Peyer's patch (tissue), 4 donors: Measurements from ENCODE around the gene MYH11. TPM values are rescaled to one million over a fixed set of nuclear protein-coding genes. Genes with fewer than 3 reads are reported as not detected.

Experiments
- DNase-seq, 3 donors: peaks; one replicate each; pipeline ENCODE4 v3.0.0-alpha.2; 2017 to 2019
- H3K27ac ChIP-seq, 4 donors: fragments of 200-600 bp; sonication (generic); one replicate each; pipeline ENCODE4 v1.5.1; 2016 to 2019
- H3K27me3 ChIP-seq, 2 donors: fragments of 200-600 bp; sonication (generic); one replicate each; pipeline ENCODE4 v1.5.1; 2019
- H3K36me3 ChIP-seq, 3 donors: fragments of 200-600 bp; sonication (generic); one replicate each; pipeline ENCODE4 v1.5.1; 2016 to 2019
- H3K4me1 ChIP-seq, 4 donors: fragments of 200-600 bp; sonication (generic); one replicate each; pipeline ENCODE4 v1.5.1; 2016 to 2019
- H3K4me3 ChIP-seq, 4 donors: fragments of 200-600 bp; sonication (generic); 1 replicate in 3 of 4; 2 replicates in 1 of 4; pipeline ENCODE4 v1.5.1; 2016 to 2019; ENCODE audit warnings: mild to moderate bottlenecking in 1 of 4
- H3K9me3 ChIP-seq, 4 donors: fragments of 200-600 bp; sonication (generic); one replicate each; pipeline ENCODE4 v1.5.1; 2016 to 2019; ENCODE audit warnings: mild to moderate bottlenecking in 1 of 4
- CTCF ChIP-seq, 6 experiments: fragments of 450-650 bp in 4 of 6; fragments of 200-600 bp in 2 of 6; sonication (generic) in 1 of 6; IDR thresholded peaks; one replicate each; pipeline ENCODE4 v1.5.1; 2017 to 2019; ENCODE audit warnings: antibody characterized with exemption in 6 of 6, mild to moderate bottlenecking in 3 of 6, moderate library complexity in 1 of 6
- POLR2A ChIP-seq, 2 donors: fragments of 450-650 bp; IDR thresholded peaks; one replicate each; pipeline ENCODE4 v1.5.1; 2017; ENCODE audit warnings: antibody characterized with exemption in 2 of 2, mild to moderate bottlenecking in 2 of 2, moderate library complexity in 2 of 2
- total RNA-seq, 4 donors: library from RNA; depleted of rRNA; stranded (reverse); fragments of >200 nt; gene quantifications; one replicate each; pipeline ENCODE4 v1.1.0, GENCODE V29; 2016

Gene MYH11
- total RNA-seq = 100 to 1,000 TPM in 2 of 4 donors, 10 to 100 TPM in 2; 39.2 to 248 (median 131) TPM

- Histone ChIP-seq H3K4me1 (peaks cover 0 to 21% (median 7%) of the 10 kb centered on the region in 4 donors), H3K4me3 (peak within 1 kb of the TSS; percentile 9 to 41 (median 35)), H3K9me3 (no peaks in the 10 kb centered on the region), H3K27ac (peak within 1 kb of the TSS; percentile 15 to 89 (median 42)), H3K36me3 (no peaks in the 10 kb centered on the region), H3K27me3 (no peaks in the 10 kb centered on the region)
- peak in 2 of 3 donors; percentile 44 to 49 for DNase-seq
- no peak for TF ChIP-seq CTCF (IDR thresholded peaks at IDR 0.05)
- no peak for TF ChIP-seq POLR2A (IDR thresholded peaks at IDR 0.05)
Measured at GRCh38 chr16:15856901-15857698, at the start of gene MYH11. MYH11 (minus strand) TSS chr16:15857028; CDS start chr16:15838252, 18,776 bp downstream.

- Histone ChIP-seq H3K36me3 (no peaks in the 10 kb centered on the region), H3K27me3 (no peaks in the 10 kb centered on the region), H3K4me1 (no peaks in the 10 kb centered on the region), H3K9me3 (no peaks in the 10 kb centered on the region), H3K4me3 (no peak overlapping the region), H3K27ac (no peak overlapping the region)
- TF ChIP-seq POLR2A (IDR thresholded peaks at IDR 0.05) (no peak), CTCF (IDR thresholded peaks at IDR 0.05) (no peak)
- peak in 1 of 3 donors; percentile 23 for DNase-seq
Measured at GRCh38 chr16:15906439-15906838, 49.6 kb upstream of the MYH11 start.

- Histone ChIP-seq H3K27ac (no peak overlapping the region), H3K4me1 (no peaks in the 10 kb centered on the region), H3K36me3 (no peaks in the 10 kb centered on the region), H3K9me3 (no peaks in the 10 kb centered on the region), H3K27me3 (no peaks in the 10 kb centered on the region), H3K4me3 (no peak overlapping the region)
- TF ChIP-seq CTCF (IDR thresholded peaks at IDR 0.05) (no peak), POLR2A (IDR thresholded peaks at IDR 0.05) (no peak)
- no peak for DNase-seq
Measured at GRCh38 chr16:15903960-15904359, 47.1 kb upstream of the MYH11 start.

- TF ChIP-seq CTCF (IDR thresholded peaks at IDR 0.05) = no peak
- no peak for TF ChIP-seq POLR2A (IDR thresholded peaks at IDR 0.05)
Measured at GRCh38 chr16:15900901-15901500, 44.2 kb upstream of the MYH11 start.

GRCh38 chr16:15900357-15900756, 43.5 kb upstream of the MYH11 start:
- Histone ChIP-seq H3K9me3 (no peaks in the 10 kb centered on the region), H3K4me3 (no peak overlapping the region), H3K4me1 (no peaks in the 10 kb centered on the region), H3K27ac (no peak overlapping the region), H3K36me3 (no peaks in the 10 kb centered on the region), H3K27me3 (no peaks in the 10 kb centered on the region)
- TF ChIP-seq POLR2A (IDR thresholded peaks at IDR 0.05) (no peak), CTCF (IDR thresholded peaks at IDR 0.05) (no peak)
- DNase-seq = no peak

More at GRCh38 chr16:15900901-15901500, 44.2 kb upstream of the MYH11 start:
- Histone ChIP-seq H3K27ac (no peak overlapping the region), H3K9me3 (no peaks in the 10 kb centered on the region), H3K4me1 (no peaks in the 10 kb centered on the region), H3K4me3 (no peak overlapping the region), H3K27me3 (no peaks in the 10 kb centered on the region), H3K36me3 (no peaks in the 10 kb centered on the region)
- DNase-seq = no peak
